Trophoblast cell (in vitro differentiated cells and primary cell): ENCODE measurements around the gene ST8SIA3.

Source experiments
- DNase-seq, 2 donors: peaks; one replicate each; pipeline ENCODE4 v3.0.0-alpha.2; 2016
- H2AFZ ChIP-seq: 2 replicates; pipeline ENCODE4 v1.6.1; 2013; ENCODE audit warnings: low read length, moderate library complexity, mild to moderate bottlenecking; ENCODE audit not compliant: insufficient read depth, poor library complexity
- H2AK5ac ChIP-seq: 2 replicates; pipeline ENCODE4 v1.6.1; 2013; ENCODE audit warnings: mild to moderate bottlenecking, low read length
- H2BK120ac ChIP-seq: 2 replicates; pipeline ENCODE4 v1.6.1; 2013; ENCODE audit warnings: low read length, mild to moderate bottlenecking, moderate library complexity; ENCODE audit not compliant: insufficient read depth, poor library complexity
- H2BK12ac ChIP-seq: 2 replicates; pipeline ENCODE4 v1.6.1; 2013; ENCODE audit warnings: mild to moderate bottlenecking, low read length, moderate library complexity
- H2BK5ac ChIP-seq: 2 replicates; pipeline ENCODE4 v1.6.1; 2013; ENCODE audit warnings: low read length, low read depth, moderate library complexity, mild to moderate bottlenecking; ENCODE audit not compliant: poor library complexity
- H3K14ac ChIP-seq: 2 replicates; pipeline ENCODE4 v1.6.1; 2013; ENCODE audit warnings: mild to moderate bottlenecking, low read length
- H3K18ac ChIP-seq: 2 replicates; pipeline ENCODE4 v1.6.1; 2013; ENCODE audit warnings: mild to moderate bottlenecking, low read length
- H3K23ac ChIP-seq: 2 replicates; pipeline ENCODE4 v1.6.1; 2013; ENCODE audit warnings: low read length
- H3K27ac ChIP-seq: 2 replicates; pipeline ENCODE4 v1.5.1; 2013; ENCODE audit warnings: low read depth, mild to moderate bottlenecking, inconsistent platforms, low read length, moderate library complexity
- H3K27me3 ChIP-seq: 2 replicates; pipeline ENCODE4 v1.6.1; 2013; ENCODE audit warnings: inconsistent platforms, mild to moderate bottlenecking, low read length, moderate library complexity; ENCODE audit not compliant: insufficient read depth
- H3K36me3 ChIP-seq, 2 experiments: 1 replicate in 1 of 2; 2 replicates in 1 of 2; pipeline ENCODE4 v1.6.1; 2013; ENCODE audit warnings: low read length in 2 of 2, mild to moderate bottlenecking in 2 of 2, moderate library complexity in 1 of 2; ENCODE audit not compliant: insufficient read depth in 2 of 2, control insufficient read depth in 1 of 2
- H3K4ac ChIP-seq: 2 replicates; pipeline ENCODE4 v1.6.1; 2013; ENCODE audit warnings: low read depth, mild to moderate bottlenecking, low read length, moderate library complexity
- H3K4me1 ChIP-seq, 2 experiments: 1 replicate in 1 of 2; 2 replicates in 1 of 2; pipeline ENCODE4 v1.6.1; 2013; ENCODE audit warnings: low read length in 2 of 2, mild to moderate bottlenecking in 2 of 2, moderate library complexity in 1 of 2; ENCODE audit not compliant: insufficient read depth in 2 of 2, control insufficient read depth in 1 of 2
- H3K4me2 ChIP-seq: 2 replicates; pipeline ENCODE4 v1.6.1; 2013; ENCODE audit warnings: inconsistent platforms, mild to moderate bottlenecking, low read length, moderate library complexity
- H3K4me3 ChIP-seq: 2 replicates; pipeline ENCODE4 v1.5.1; 2013; ENCODE audit warnings: mild to moderate bottlenecking, low read depth, low read length, inconsistent platforms
- H3K79me1 ChIP-seq: one replicate; pipeline ENCODE4 v1.6.1; 2013; ENCODE audit warnings: low read length
- H3K79me2 ChIP-seq: 2 replicates; pipeline ENCODE4 v1.6.1; 2013; ENCODE audit warnings: low read length, mild to moderate bottlenecking; ENCODE audit not compliant: control insufficient read depth, insufficient read depth, poor library complexity
- H3K9ac ChIP-seq: 2 replicates; pipeline ENCODE4 v1.6.1; 2013; ENCODE audit warnings: mild to moderate bottlenecking, low read length
- H3K9me3 ChIP-seq: 2 replicates; pipeline ENCODE4 v1.6.1; 2013; ENCODE audit warnings: low read depth, mild to moderate bottlenecking, control low read depth, inconsistent platforms, low read length; ENCODE audit not compliant: insufficient read depth
- H4K12ac ChIP-seq: 2 replicates; pipeline ENCODE4 v1.6.1; 2013; ENCODE audit warnings: low read depth, mild to moderate bottlenecking, low read length, moderate library complexity
- H4K8ac ChIP-seq: 2 replicates; pipeline ENCODE4 v1.6.1; 2013; ENCODE audit warnings: low read depth, mild to moderate bottlenecking, low read length, moderate library complexity
- H4K91ac ChIP-seq: one replicate; pipeline ENCODE4 v1.6.1; 2013; ENCODE audit warnings: low read depth, mild to moderate bottlenecking, low read length, moderate library complexity
- WGBS: extraction: QIAGEN DNeasy Blood & Tissue Kit; methylation state at CpG from one replicate; pipeline ENCODE4 v1.1.7; 2013; ENCODE audit warnings: missing lambda C conversion rate; ENCODE audit not compliant: insufficient read length, insufficient coverage; ENCODE audit errors: extremely low coverage; 5-methylcytosine and 5-hydroxymethylcytosine counted together

ST8SIA3 gene

GRCh38 chr18:57337890-57338289 is 14.5 kb upstream of the ST8SIA3 start:
- no peaks in the 10 kb centered on the region for H3K27me3 ChIP-seq
- H2BK5ac ChIP-seq, result no peak overlapping the region
- H2AK5ac ChIP-seq, result no peak overlapping the region
- no CpG with 5 or more reads among the region's 4 CpGs for WGBS
- H3K4me2 ChIP-seq, result no peak overlapping the region
- no peak overlapping the region for H3K27ac ChIP-seq
- no peak overlapping the region for H3K9ac ChIP-seq
- no peak overlapping the region for H2AFZ ChIP-seq
- H4K12ac ChIP-seq, result no peak overlapping the region
- H2BK12ac ChIP-seq, result no peak overlapping the region
- no peak overlapping the region for H3K18ac ChIP-seq
- no peak overlapping the region for H3K4me3 ChIP-seq
- no peak overlapping the region for H3K4ac ChIP-seq
- H3K23ac ChIP-seq, result no peak overlapping the region
- H3K79me2 ChIP-seq, result no peaks in the 10 kb centered on the region
- H4K8ac ChIP-seq, result no peak overlapping the region
- DNase-seq, result no peak
- H3K4me1 ChIP-seq, result no peaks in the 10 kb centered on the region
- H3K9me3 ChIP-seq, result peaks cover 3% of the 10 kb centered on the region
- H2BK120ac ChIP-seq, result no peak overlapping the region
- H3K79me1 ChIP-seq, result no peaks in the 10 kb centered on the region
- no peak overlapping the region for H4K91ac ChIP-seq
- H3K36me3 ChIP-seq, result no peaks in the 10 kb centered on the region
- H3K14ac ChIP-seq, result no peak overlapping the region

- no peaks in the 10 kb centered on the region for H3K27me3 ChIP-seq
- H4K8ac ChIP-seq, result no peak overlapping the region
- no peak for DNase-seq
- no peak overlapping the region for H2BK120ac ChIP-seq
- no peak overlapping the region for H3K4me3 ChIP-seq
- no peaks in the 10 kb centered on the region for H3K4me1 ChIP-seq
- H2AK5ac ChIP-seq, result no peak overlapping the region
- H3K4me2 ChIP-seq, result no peak overlapping the region
- no peak overlapping the region for H2AFZ ChIP-seq
- no peak overlapping the region for H3K27ac ChIP-seq
- H3K23ac ChIP-seq, result no peak overlapping the region
- H3K18ac ChIP-seq, result no peak overlapping the region
- no peak overlapping the region for H3K4ac ChIP-seq
- no peaks in the 10 kb centered on the region for H3K36me3 ChIP-seq
- H4K91ac ChIP-seq, result no peak overlapping the region
- no peak overlapping the region for H2BK12ac ChIP-seq
- peaks cover 1% of the 10 kb centered on the region for H3K9me3 ChIP-seq
- no CpG with 5 or more reads among the region's 1 CpG for WGBS
- H3K14ac ChIP-seq, result no peak overlapping the region
- no peaks in the 10 kb centered on the region for H3K79me1 ChIP-seq
- H3K79me2 ChIP-seq, result no peaks in the 10 kb centered on the region
- no peak overlapping the region for H3K9ac ChIP-seq
- H2BK5ac ChIP-seq, result no peak overlapping the region
- H4K12ac ChIP-seq, result no peak overlapping the region
These were observed 8.5 kb upstream of the ST8SIA3 start for GRCh38 chr18:57343833-57344232.

DNA sequence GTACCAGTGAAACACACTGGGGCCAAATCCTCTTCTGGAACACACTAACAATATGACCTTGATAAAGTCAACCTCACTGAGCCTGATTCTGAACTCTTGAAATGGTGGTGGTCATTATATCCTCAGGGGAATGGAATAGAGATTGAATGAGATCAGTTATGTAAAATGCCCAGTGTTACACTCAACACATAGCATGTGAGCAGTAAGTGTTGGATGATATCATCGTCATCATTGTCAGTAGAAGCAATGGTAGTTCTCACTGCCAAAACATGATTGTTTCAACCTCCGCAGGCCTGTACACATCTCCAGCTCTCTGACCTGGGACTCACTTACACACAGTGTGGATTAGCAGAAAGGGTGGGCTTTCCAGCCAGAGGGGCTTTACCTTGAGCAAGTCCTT is 5.5 kb upstream of the ST8SIA3 start:
- Histone ChIP-seq H4K91ac (no peak overlapping the region), H3K9ac (no peak overlapping the region), H3K9me3 (no peaks in the 10 kb centered on the region), H3K4ac (no peak overlapping the region), H4K12ac (no peak overlapping the region), H3K27me3 (peaks cover 7% of the 10 kb centered on the region), H3K79me2 (no peaks in the 10 kb centered on the region), H3K79me1 (no peaks in the 10 kb centered on the region), H3K23ac (no peak overlapping the region), H3K4me3 (no peak overlapping the region), H2BK5ac (no peak overlapping the region), H2AFZ (no peak overlapping the region), H3K36me3 (no peaks in the 10 kb centered on the region), H3K18ac (no peak overlapping the region), H4K8ac (no peak overlapping the region), H3K4me1 (no peaks in the 10 kb centered on the region), H2AK5ac (no peak overlapping the region), H2BK12ac (no peak overlapping the region), H2BK120ac (no peak overlapping the region), H3K4me2 (no peak overlapping the region), H3K27ac (no peak overlapping the region), H3K14ac (no peak overlapping the region)
- no peak for DNase-seq
- no CpG with 5 or more reads among the region's 2 CpGs for WGBS

DNA sequence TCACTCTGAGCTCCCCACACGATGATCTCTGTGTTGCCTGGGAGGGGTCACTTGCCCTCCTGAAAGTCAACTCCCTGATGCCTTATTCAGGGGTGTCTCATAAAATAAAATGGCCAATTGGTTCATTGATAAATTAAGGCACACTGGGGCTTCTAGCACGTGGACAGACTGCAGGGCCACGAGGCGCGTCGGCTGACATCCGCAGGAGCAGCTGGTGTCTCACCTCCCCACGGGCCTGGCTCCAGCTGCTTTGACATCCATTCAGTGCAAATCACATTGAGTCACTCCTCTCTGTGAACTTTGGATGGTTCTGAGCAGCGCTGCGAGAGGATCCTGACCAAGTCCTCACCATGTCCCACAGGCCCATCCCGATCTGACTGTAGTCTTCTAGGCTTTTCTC is 4.6 kb upstream of the ST8SIA3 start:
- Histone ChIP-seq H2BK120ac (no peak overlapping the region), H2BK5ac (no peak overlapping the region), H3K79me1 (no peaks in the 10 kb centered on the region), H3K9ac (no peak overlapping the region), H3K36me3 (no peaks in the 10 kb centered on the region), H3K4me2 (no peak overlapping the region), H3K9me3 (no peaks in the 10 kb centered on the region), H3K27ac (no peak overlapping the region), H3K23ac (no peak overlapping the region), H3K4me3 (no peak overlapping the region), H2AFZ (no peak overlapping the region), H3K4me1 (peaks cover 2% of the 10 kb centered on the region in 2 experiments), H4K91ac (no peak overlapping the region), H4K12ac (no peak overlapping the region), H3K18ac (no peak overlapping the region), H3K4ac (no peak overlapping the region), H3K27me3 (peaks cover 14% of the 10 kb centered on the region), H3K79me2 (no peaks in the 10 kb centered on the region), H2AK5ac (no peak overlapping the region), H3K14ac (no peak overlapping the region), H4K8ac (no peak overlapping the region), H2BK12ac (no peak overlapping the region)
- no peak for DNase-seq
- no CpG with 5 or more reads among the region's 11 CpGs for WGBS
